HepG2 (cell line): ENCODE measurements around the gene CHN2. TPM values are rescaled to one million over a fixed set of nuclear protein-coding genes. Genes with fewer than 3 reads are reported as not detected.

Source experiments
- ATAC-seq: fragments of 200-7000 bp; cut with Tn5 transposase; 3 replicates; pipeline ENCODE4 v1.9.1; 2020; ENCODE audit warnings: mild to moderate bottlenecking, moderate library complexity
- BruUV-seq: library from RNA; stranded (reverse); fragments of 400-500 nt; replicated peaks from 2 replicates; lab custom pipeline; 2021; lab: Mats Ljungman, UMichigan
- CTCF ChIA-PET: fragments of 300-600 bp; formaldehyde crosslinking; extraction: SDS; loops from one replicate; lab custom pipeline; 2021; ENCODE audit warnings: low total read pairs, inconsistent platforms, low intra/inter-chr PET ratio; lab: Yijun Ruan, JAX
- POLR2A ChIA-PET: fragments of 350-600 bp; sonication (Branson Sonifier 250); formaldehyde crosslinking; loops from one replicate; lab custom pipeline; 2020; ENCODE audit warnings: antibody characterized with exemption, inconsistent platforms; lab: Yijun Ruan, JAX
- DNase-seq: peaks from one replicate; pipeline ENCODE4 v3.0.0-alpha.2; 2015; ENCODE audit warnings: low spot score
- FAIRE-seq: peaks from 3 replicates; lab custom pipeline; 2011; peaks lifted over from hg19 to GRCh38; lab: Jason Lieb, UNC
- H2AFZ ChIP-seq: one replicate; pipeline ENCODE4 v1.6.1; 2011; ENCODE audit warnings: low read length, inconsistent platforms
- H3K27ac ChIP-seq: fragments of 300-600 bp; 3 replicates; pipeline ENCODE4 v1.8.0; 2011; ENCODE audit warnings: mixed run types, mild to moderate bottlenecking, mixed read lengths, low read length, inconsistent platforms; ENCODE audit not compliant: insufficient read depth; ENCODE audit errors: extremely low read length
- H3K27me3 ChIP-seq, 2 experiments: fragments of 200-600 bp in 1 of 2; 2 replicates in 1 of 2; 3 replicates in 1 of 2; pipeline versions ENCODE4 v1.6.0 to v1.8.0; 2011; ENCODE audit warnings: low read length in 2 of 2, mild to moderate bottlenecking in 2 of 2, moderate library complexity in 2 of 2, inconsistent platforms in 1 of 2; ENCODE audit not compliant: insufficient read depth in 2 of 2, control insufficient read depth in 1 of 2
- H3K36me3 ChIP-seq, 2 experiments: fragments of 200-600 bp in 1 of 2; replicated peaks in 1 of 2; 2 replicates in 1 of 2; 3 replicates in 1 of 2; pipeline versions ENCODE4 v1.5.1 to v1.8.0; 2011; ENCODE audit warnings: low read length in 2 of 2, inconsistent platforms in 1 of 2; ENCODE audit not compliant: insufficient read depth in 2 of 2, control insufficient read depth in 1 of 2
- H3K4me1 ChIP-seq: 2 replicates; pipeline ENCODE4 v1.5.1; 2012; ENCODE audit warnings: low read length, inconsistent platforms; ENCODE audit not compliant: insufficient read depth
- H3K4me2 ChIP-seq: 2 replicates; pipeline ENCODE4 v1.6.0; 2011; ENCODE audit warnings: low read depth, low read length, inconsistent platforms
- H3K4me3 ChIP-seq, 3 experiments: fragments of 200-600 bp in 1 of 3; sonication (generic), shearing (Covaris generic) in 1 of 3; replicated peaks in 1 of 3; 2 replicates each; pipeline ENCODE4 v1.5.1; 2011 to 2016; ENCODE audit warnings: low read length in 3 of 3, inconsistent platforms in 2 of 3, low read depth in 2 of 3, mild to moderate bottlenecking in 2 of 3, control low read depth in 1 of 3, mixed read lengths in 1 of 3; ENCODE audit not compliant: insufficient read depth in 1 of 3
- H3K79me2 ChIP-seq: one replicate; pipeline ENCODE4 v1.6.1; 2011; ENCODE audit warnings: low read length, inconsistent platforms; ENCODE audit not compliant: insufficient read depth
- H3K9ac ChIP-seq: 2 replicates; pipeline ENCODE4 v1.6.0; 2011; ENCODE audit warnings: mild to moderate bottlenecking, low read depth, low read length, inconsistent platforms; ENCODE audit not compliant: insufficient read depth
- H3K9me3 ChIP-seq: 2 replicates; pipeline ENCODE4 v1.5.1; 2012; ENCODE audit warnings: mild to moderate bottlenecking, low read length
- H4K20me1 ChIP-seq: 2 replicates; pipeline ENCODE4 v1.6.0; 2011; ENCODE audit warnings: inconsistent platforms, mild to moderate bottlenecking, low read length, moderate library complexity; ENCODE audit not compliant: insufficient read depth
- JUN ChIP-seq: sonication (generic); formaldehyde crosslinking; IDR thresholded peaks from 2 replicates; pipeline ENCODE4 v1.4.0; 2020; ENCODE audit warnings: mild to moderate bottlenecking, missing genetic modification reagents
- ZBTB33 ChIP-seq: sonication (generic); formaldehyde crosslinking; IDR thresholded peaks from 2 replicates; pipeline ENCODE4 v1.4.0; 2020; ENCODE audit warnings: missing genetic modification reagents
- ZNF253 ChIP-seq: sonication (generic); formaldehyde crosslinking; IDR thresholded peaks from 2 replicates; pipeline ENCODE4 v1.8.0; 2022; ENCODE audit warnings: mild to moderate bottlenecking, missing genetic modification reagents, borderline replicate concordance
- ZNF792 ChIP-seq: IDR thresholded peaks from 2 replicates; pipeline ENCODE4 v1.6.1; 2016
- WGBS: methylation state at CpG from one replicate; pipeline ENCODE4 v1.1.6; 2017; ENCODE audit warnings: low lambda C conversion rate; 5-methylcytosine and 5-hydroxymethylcytosine counted together
- in situ Hi-C: cut with HindIII; loops from 2 replicates; pipeline ENCODE4 v1.10.0; 2017; ENCODE audit warnings: low pct_unique_long_range_greater_than_20kb; ENCODE audit not compliant: extremely low pct_ligation_motif_present
- intact Hi-C: fragments of 100-400 bp; cut with micrococcal nuclease; formaldehyde crosslinking; loops from one replicate; pipeline ENCODE4 v1.10.0; 2022; ENCODE audit not compliant: unreplicated experiment
- polyA plus RNA-seq, 8 experiments: library from polyadenylated mRNA; depleted of rRNA in 3 of 8; stranded (reverse) in 7 of 8; unstranded in 1 of 8; fragments of >200 nt; fragmentation: Illumina TruSeq in 4 of 8; extraction: Trizol in 4 of 8; gene quantifications; 2 replicates each; pipeline versions ENCODE4 v1.2.1 to v1.2.3, GENCODE V29; 2011 to 2016; ENCODE audit warnings: low read depth in 4 of 8, missing spikeins in 1 of 8, mixed read lengths in 1 of 8; ENCODE audit not compliant: insufficient read depth in 1 of 8
- total RNA-seq, 5 experiments: library from RNA; depleted of rRNA; stranded (reverse); fragments of >200 nt; fragmentation: Illumina TruSeq; extraction: Trizol; gene quantifications; 2 replicates each; pipeline ENCODE4 v1.2.3, GENCODE V29; 2016; ENCODE audit warnings: low read depth in 1 of 5
- TF ChIP-seq, protein P1 (sequence below): sonication (generic); formaldehyde crosslinking; IDR thresholded peaks from 2 replicates; pipeline ENCODE4 v1.4.0; 2020; ENCODE audit warnings: mild to moderate bottlenecking, missing genetic modification reagents, borderline replicate concordance

CHN2 gene
- total and polyA plus RNA-seq, 2 of the 13 experiments (the other 11 are each of a cell fraction or from before 2014, with no cell fraction given): 23.5 to 30.5 TPM

- TF ChIP-seq, protein P1, sequence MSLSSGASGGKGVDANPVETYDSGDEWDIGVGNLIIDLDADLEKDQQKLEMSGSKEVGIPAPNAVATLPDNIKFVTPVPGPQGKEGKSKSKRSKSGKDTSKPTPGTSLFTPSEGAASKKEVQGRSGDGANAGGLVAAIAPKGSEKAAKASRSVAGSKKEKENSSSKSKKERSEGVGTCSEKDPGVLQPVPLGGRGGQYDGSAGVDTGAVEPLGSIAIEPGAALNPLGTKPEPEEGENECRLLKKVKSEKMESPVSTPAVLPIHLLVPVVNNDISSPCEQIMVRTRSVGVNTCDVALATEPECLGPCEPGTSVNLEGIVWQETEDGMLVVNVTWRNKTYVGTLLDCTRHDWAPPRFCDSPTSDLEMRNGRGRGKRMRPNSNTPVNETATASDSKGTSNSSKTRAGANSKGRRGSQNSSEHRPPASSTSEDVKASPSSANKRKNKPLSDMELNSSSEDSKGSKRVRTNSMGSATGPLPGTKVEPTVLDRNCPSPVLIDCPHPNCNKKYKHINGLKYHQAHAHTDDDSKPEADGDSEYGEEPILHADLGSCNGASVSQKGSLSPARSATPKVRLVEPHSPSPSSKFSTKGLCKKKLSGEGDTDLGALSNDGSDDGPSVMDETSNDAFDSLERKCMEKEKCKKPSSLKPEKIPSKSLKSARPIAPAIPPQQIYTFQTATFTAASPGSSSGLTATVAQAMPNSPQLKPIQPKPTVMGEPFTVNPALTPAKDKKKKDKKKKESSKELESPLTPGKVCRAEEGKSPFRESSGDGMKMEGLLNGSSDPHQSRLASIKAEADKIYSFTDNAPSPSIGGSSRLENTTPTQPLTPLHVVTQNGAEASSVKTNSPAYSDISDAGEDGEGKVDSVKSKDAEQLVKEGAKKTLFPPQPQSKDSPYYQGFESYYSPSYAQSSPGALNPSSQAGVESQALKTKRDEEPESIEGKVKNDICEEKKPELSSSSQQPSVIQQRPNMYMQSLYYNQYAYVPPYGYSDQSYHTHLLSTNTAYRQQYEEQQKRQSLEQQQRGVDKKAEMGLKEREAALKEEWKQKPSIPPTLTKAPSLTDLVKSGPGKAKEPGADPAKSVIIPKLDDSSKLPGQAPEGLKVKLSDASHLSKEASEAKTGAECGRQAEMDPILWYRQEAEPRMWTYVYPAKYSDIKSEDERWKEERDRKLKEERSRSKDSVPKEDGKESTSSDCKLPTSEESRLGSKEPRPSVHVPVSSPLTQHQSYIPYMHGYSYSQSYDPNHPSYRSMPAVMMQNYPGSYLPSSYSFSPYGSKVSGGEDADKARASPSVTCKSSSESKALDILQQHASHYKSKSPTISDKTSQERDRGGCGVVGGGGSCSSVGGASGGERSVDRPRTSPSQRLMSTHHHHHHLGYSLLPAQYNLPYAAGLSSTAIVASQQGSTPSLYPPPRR: no peak
- no peak for TF ChIP-seq ZNF253 (CRISPR knock-in tag)
Measured at GRCh38 chr7:29331163-29331562, 136.6 kb downstream of the CHN2 start (continued).

DNA sequence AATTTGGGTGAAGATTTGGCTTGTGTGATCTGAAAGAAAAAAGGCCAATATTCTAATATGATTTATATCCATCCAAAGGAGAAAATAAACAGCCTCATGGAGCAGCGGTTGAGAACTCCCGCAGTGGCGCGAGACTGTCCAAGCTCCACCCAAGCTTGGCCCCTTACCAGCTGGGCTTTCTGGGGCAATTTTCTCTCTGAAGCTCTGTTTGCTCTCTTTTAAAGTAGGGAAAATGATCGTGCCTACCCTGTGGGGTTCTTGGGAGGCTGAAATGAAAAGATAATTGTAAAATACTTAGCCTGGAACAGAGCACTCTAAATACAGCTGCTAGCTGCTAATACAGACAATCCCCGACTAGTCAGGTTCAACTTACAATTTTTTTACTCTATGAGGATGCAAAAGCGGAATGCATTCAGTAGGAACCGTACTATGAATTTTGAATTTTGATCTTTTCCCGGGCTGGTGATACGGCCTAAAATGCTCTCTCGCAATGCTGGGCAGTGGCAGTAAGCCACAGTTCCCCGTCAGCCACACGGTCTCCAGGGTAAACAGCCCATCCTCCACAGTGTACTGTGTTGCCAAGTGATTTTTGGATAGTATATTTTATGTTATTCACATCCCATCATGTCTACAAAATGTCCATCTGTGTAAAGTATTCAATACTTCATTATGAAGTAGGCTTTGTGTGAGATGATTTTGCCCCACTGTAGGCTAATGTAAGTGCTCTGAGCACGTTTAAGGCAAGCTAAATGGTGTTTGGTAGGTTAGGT lies 137.7 kb downstream of the CHN2 start:
- H2AFZ ChIP-seq: no peak overlapping the region
- in situ Hi-C loops: no loop called here
- 0 out of 2 replicates have a peak, but pooled peaks cover 1% of the 10 kb centered on the region for H4K20me1 ChIP-seq
- no peak for FAIRE-seq
- H3K4me3 ChIP-seq: no peak overlapping the region
- peaks cover 77% of the 10 kb centered on the region for H3K4me1 ChIP-seq
- no peak for DNase-seq
- 92% methylated on average over 14 of the region's 14 CpGs for WGBS
- TF ChIP-seq ZBTB33: peak; percentile 63; the same call in 1 of the 2 replicates
- no peak for TF ChIP-seq ZNF792 (CRISPR knock-in tag)
- TF ChIP-seq JUN (CRISPR knock-in tag): no peak
- no peaks in the 10 kb centered on the region for H3K36me3 ChIP-seq
- H3K27me3 ChIP-seq: no peaks in the 10 kb centered on the region
- intact Hi-C loops: no loop called here
- no peak overlapping the region for H3K4me2 ChIP-seq
- ChIA-PET POLR2A (no interaction called here), CTCF (no interaction called here)
- no peak overlapping the region for H3K9ac ChIP-seq
- no TSS peak for BruUV-seq
- ATAC-seq: no peak
- H3K79me2 ChIP-seq: peaks cover 21% of the 10 kb centered on the region
- no peak overlapping the region for H3K27ac ChIP-seq
- H3K9me3 ChIP-seq: no peaks in the 10 kb centered on the region
